Right cardiac atrium (tissue), 5 donors: ENCODE data around the gene SERINC4. TPM values are rescaled to one million over a fixed set of nuclear protein-coding genes. Genes with fewer than 3 reads are reported as not detected.

Source experiments
- ATAC-seq, 2 donors: fragments of 200-7000 bp; cut with Tn5 transposase; one replicate each; pipeline versions ENCODE4 v1.8.0 to v1.9.1; 2020; ENCODE audit warnings: moderate library complexity in 2 of 2, mild to moderate bottlenecking in 1 of 2
- DNase-seq, 3 donors: peaks; one replicate each; pipeline ENCODE4 v3.0.0-alpha.2; 2020
- H3K27ac ChIP-seq: one replicate; pipeline ENCODE4 v1.5.1; 2013; ENCODE audit warnings: mild to moderate bottlenecking, low read length, control low read depth, moderate library complexity
- H3K27me3 ChIP-seq: one replicate; pipeline ENCODE4 v1.6.1; 2013; ENCODE audit not compliant: control insufficient read depth, insufficient read depth
- H3K4me1 ChIP-seq: one replicate; pipeline ENCODE4 v1.6.1; 2013; ENCODE audit warnings: low read length; ENCODE audit not compliant: control insufficient read depth, insufficient read depth
- H3K4me3 ChIP-seq: one replicate; pipeline ENCODE4 v1.5.1; 2013; ENCODE audit warnings: low read length, control low read depth
- H3K9me3 ChIP-seq: one replicate; pipeline ENCODE4 v1.6.1; 2013; ENCODE audit warnings: low read length; ENCODE audit not compliant: control insufficient read depth
- WGBS: extraction: QIAGEN DNeasy Blood & Tissue Kit; methylation state at CpG from one replicate; pipeline ENCODE4 v1.1.7; 2013; 5-methylcytosine and 5-hydroxymethylcytosine counted together
- intact Hi-C, 4 donors: fragments of 100-400 bp; cut with DNase I; formaldehyde crosslinking; loops; one replicate each; pipeline versions ENCODE4 v1.11.0 to v1.14.0; 2022 to 2023
- polyA plus RNA-seq: library from polyadenylated mRNA; stranded (reverse); fragments of 200-250 nt; gene quantifications from one replicate; pipeline ENCODE4 v1.2.3, GENCODE V29; 2013
- total RNA-seq, 4 donors: library from RNA; stranded (reverse); fragmentation: NEBNext Ultra II Directional; extraction: Animal tissue kit (Norgen Biotek cat#: 25700); gene quantifications; one replicate each; pipeline ENCODE4 v1.2.1, GENCODE V29; 2021
- donor health status: healthy with polysubstance abuse.
- donor health status: DM: no; HTN: yes; CAD: no.
- donor health status: DM: no; HTN: no; CAD: no.
- donor health status: DM: no; HTN: yes; CAD: no; lungs with severe emphysema.
- donor health status: DM: yes; HTN: yes; CAD: no.

SERINC4 gene
- total and polyA plus RNA-seq, 5 donors, result 0.12 to 0.41 (median 0.27) TPM; not detected in 1

- H3K27me3 ChIP-seq, result no peaks in the 10 kb centered on the region
- intact Hi-C loops, result no loop called here
- DNase-seq (no peak), ATAC-seq (no peak)
- 88% methylated on average over 2 of the region's 2 CpGs for WGBS
- H3K27ac ChIP-seq, result peak overlapping the region; percentile 71
- no peak overlapping the region for H3K4me3 ChIP-seq
- H3K9me3 ChIP-seq, result no peaks in the 10 kb centered on the region
- H3K4me1 ChIP-seq, result peaks cover 32% of the 10 kb centered on the region
Measured at GRCh38 chr15:43795197-43795596, 4.8 kb downstream of the SERINC4 start.

GRCh38 chr15:43794269-43795037 is 5.6 kb downstream of the SERINC4 start:
- Histone ChIP-seq H3K27ac (peak overlapping the region; percentile 71), H3K4me1 (peaks cover 27% of the 10 kb centered on the region), H3K9me3 (no peaks in the 10 kb centered on the region), H3K27me3 (no peaks in the 10 kb centered on the region), H3K4me3 (no peak overlapping the region)
- ATAC-seq, result peak in 1 of 2 donors; percentile 5
- 51% methylated on average over 9 of the region's 9 CpGs for WGBS
- peak in 2 of 3 donors; percentile 38 to 64 for DNase-seq
- intact Hi-C loops, result no loop called here

GRCh38 chr15:43793647-43794046 is 6.4 kb downstream of the SERINC4 start:
- Histone ChIP-seq H3K4me3 (peak overlapping the region; percentile 74), H3K4me1 (peaks cover 27% of the 10 kb centered on the region), H3K27ac (peak overlapping the region; percentile 97), H3K9me3 (no peaks in the 10 kb centered on the region), H3K27me3 (no peaks in the 10 kb centered on the region)
- intact Hi-C loops, result no loop called here
- ATAC-seq (no peak), DNase-seq (peak in 1 of 3 donors; percentile 61)
- WGBS, result 72% methylated on average over 10 of the region's 10 CpGs

- peak in 1 of 2 donors; percentile 48 for ATAC-seq
- H3K4me1 ChIP-seq, result peaks cover 27% of the 10 kb centered on the region
- peak; percentile 62 to 80 (median 67) for DNase-seq
- intact Hi-C loops, result no loop called here
- no peaks in the 10 kb centered on the region for H3K9me3 ChIP-seq
- peak overlapping the region; percentile 97 for H3K27ac ChIP-seq
- WGBS, result 1% methylated on average over 33 of the region's 33 CpGs
- H3K27me3 ChIP-seq, result no peaks in the 10 kb centered on the region
- peak overlapping the region; percentile 74 for H3K4me3 ChIP-seq
Measured at GRCh38 chr15:43792761-43793476, 7.1 kb downstream of the SERINC4 start.

GRCh38 chr15:43791993-43792760 is 7.8 kb downstream of the SERINC4 start, which contains the start of gene SERF2:
Gene SERF2, plus strand, starts transcription at chr15:43792320. Its CDS starts 57 bp downstream, at chr15:43792377.
- Histone ChIP-seq H3K4me1 (peaks cover 23% of the 10 kb centered on the region), H3K9me3 (no peaks in the 10 kb centered on the region), H3K27me3 (no peaks in the 10 kb centered on the region), H3K27ac (peak within 1 kb of the TSS; percentile 97), H3K4me3 (peak within 1 kb of the TSS; percentile 74)
- WGBS, result under 1% methylated on average over 66 of the region's 66 CpGs
- ATAC-seq, result peak; percentile 96 to 98
- peak; percentile 100 for DNase-seq
- intact Hi-C loops, result no loop called here

GRCh38 chr15:43789409-43789808 is 10.6 kb downstream of the SERINC4 start:
- H3K27ac ChIP-seq, result no peak overlapping the region
- H3K27me3 ChIP-seq, result no peaks in the 10 kb centered on the region
- intact Hi-C loops, result no loop called here
- DNase-seq (no peak), ATAC-seq (no peak)
- H3K4me3 ChIP-seq, result no peak overlapping the region
- H3K4me1 ChIP-seq, result peaks cover 7% of the 10 kb centered on the region
- H3K9me3 ChIP-seq, result no peaks in the 10 kb centered on the region
- 94% methylated on average over 3 of the region's 3 CpGs for WGBS

- Histone ChIP-seq H3K27me3 (no peaks in the 10 kb centered on the region), H3K4me3 (no peak overlapping the region), H3K27ac (no peak overlapping the region), H3K9me3 (no peaks in the 10 kb centered on the region), H3K4me1 (no peaks in the 10 kb centered on the region)
- 92% methylated on average over 1 of the region's 1 CpG for WGBS
- intact Hi-C loops, result no loop called here
- ATAC-seq (no peak), DNase-seq (no peak)
Measured at GRCh38 chr15:43779016-43779415, 21.0 kb downstream of the SERINC4 start.

GRCh38 chr15:43777267-43777914 is 22.6 kb downstream of the SERINC4 start:
- WGBS, result 3% methylated on average over 31 of the region's 31 CpGs
- intact Hi-C loops, result no loop called here

GRCh38 chr15:43776718-43777266 is 23.2 kb downstream of the SERINC4 start, which contains the start of gene ELL3:
Gene ELL3, minus strand, starts transcription at chr15:43776966. Its CDS starts 65 bp downstream, at chr15:43776901.
- H3K4me1 ChIP-seq, result no peaks in the 10 kb centered on the region
- peak; percentile 91 to 93 for ATAC-seq
- intact Hi-C loops, result no loop called here
- no peaks in the 10 kb centered on the region for H3K27me3 ChIP-seq
- WGBS, result under 1% methylated on average over 41 of the region's 41 CpGs
- DNase-seq, result peak; percentile 84 to 92 (median 92)
- no peaks in the 10 kb centered on the region for H3K9me3 ChIP-seq
- H3K4me3 ChIP-seq, result peak within 1 kb of the TSS; percentile 75
- peak within 1 kb of the TSS; percentile 75 for H3K27ac ChIP-seq

More at GRCh38 chr15:43777267-43777914, 22.6 kb downstream of the SERINC4 start:
- H3K9me3 ChIP-seq, result no peaks in the 10 kb centered on the region
- ATAC-seq (peak; percentile 84 to 87), DNase-seq (peak; percentile 83 to 91 (median 90))
- H3K27ac ChIP-seq, result peak overlapping the region; percentile 75
- H3K27me3 ChIP-seq, result no peaks in the 10 kb centered on the region
- H3K4me1 ChIP-seq, result no peaks in the 10 kb centered on the region
- peak overlapping the region; percentile 75 for H3K4me3 ChIP-seq

- H3K9me3 ChIP-seq, result no peaks in the 10 kb centered on the region
Measured at GRCh38 chr15:43776101-43776717, 23.8 kb downstream of the SERINC4 start.

More at GRCh38 chr15:43776101-43776717, 23.8 kb downstream of the SERINC4 start:
- intact Hi-C loops, result no loop called here
- WGBS, result 31% methylated on average over 35 of the region's 35 CpGs
- Histone ChIP-seq H3K27ac (peak overlapping the region; percentile 26), H3K4me1 (no peaks in the 10 kb centered on the region), H3K4me3 (peak overlapping the region; percentile 75), H3K27me3 (no peaks in the 10 kb centered on the region)
- peak; percentile 37 to 68 (median 67) for DNase-seq
- ATAC-seq, result peak; percentile 4 to 6
